ENCODE data around the gene CPSF4L. TPM values are rescaled to one million over a fixed set of nuclear protein-coding genes. Genes with fewer than 3 reads are reported as not detected.

CPSF4L gene
- polyA plus RNA-seq, 12 donors, result 0.20 to 0.24 TPM; not detected in 10

DNA sequence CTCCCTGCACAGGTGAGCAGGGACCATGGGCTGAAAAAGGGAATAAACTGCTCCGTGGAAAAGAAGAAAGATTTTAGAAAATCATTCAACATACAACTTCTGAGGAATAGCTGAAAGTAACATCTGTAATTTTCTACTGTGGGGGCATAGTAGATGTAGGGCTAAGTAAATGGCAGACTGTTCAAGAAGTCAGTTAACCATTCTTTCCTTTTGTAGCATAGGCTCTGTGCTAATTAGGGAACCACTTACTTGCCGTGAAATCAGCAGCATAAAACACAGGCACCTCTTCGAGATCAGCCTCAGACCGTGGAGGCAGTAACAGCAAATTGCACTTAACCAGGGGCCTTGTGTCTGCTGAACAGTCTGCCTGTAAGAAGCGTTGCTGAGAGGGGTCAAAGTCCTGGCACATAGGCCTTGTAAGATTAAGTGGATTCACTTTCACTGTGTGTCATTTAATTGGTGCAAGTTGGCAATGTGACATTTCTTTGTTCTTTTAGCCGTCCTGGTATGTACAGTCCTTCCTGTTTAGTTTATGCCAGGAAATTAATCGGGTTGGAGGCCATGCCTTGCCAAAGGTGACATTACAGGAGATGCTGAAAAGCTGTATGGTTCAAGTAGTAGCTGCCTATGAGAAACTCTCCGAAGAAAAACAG, 58.4 kb downstream of the CPSF4L start:
- DNase-seq, result no peak

DNA sequence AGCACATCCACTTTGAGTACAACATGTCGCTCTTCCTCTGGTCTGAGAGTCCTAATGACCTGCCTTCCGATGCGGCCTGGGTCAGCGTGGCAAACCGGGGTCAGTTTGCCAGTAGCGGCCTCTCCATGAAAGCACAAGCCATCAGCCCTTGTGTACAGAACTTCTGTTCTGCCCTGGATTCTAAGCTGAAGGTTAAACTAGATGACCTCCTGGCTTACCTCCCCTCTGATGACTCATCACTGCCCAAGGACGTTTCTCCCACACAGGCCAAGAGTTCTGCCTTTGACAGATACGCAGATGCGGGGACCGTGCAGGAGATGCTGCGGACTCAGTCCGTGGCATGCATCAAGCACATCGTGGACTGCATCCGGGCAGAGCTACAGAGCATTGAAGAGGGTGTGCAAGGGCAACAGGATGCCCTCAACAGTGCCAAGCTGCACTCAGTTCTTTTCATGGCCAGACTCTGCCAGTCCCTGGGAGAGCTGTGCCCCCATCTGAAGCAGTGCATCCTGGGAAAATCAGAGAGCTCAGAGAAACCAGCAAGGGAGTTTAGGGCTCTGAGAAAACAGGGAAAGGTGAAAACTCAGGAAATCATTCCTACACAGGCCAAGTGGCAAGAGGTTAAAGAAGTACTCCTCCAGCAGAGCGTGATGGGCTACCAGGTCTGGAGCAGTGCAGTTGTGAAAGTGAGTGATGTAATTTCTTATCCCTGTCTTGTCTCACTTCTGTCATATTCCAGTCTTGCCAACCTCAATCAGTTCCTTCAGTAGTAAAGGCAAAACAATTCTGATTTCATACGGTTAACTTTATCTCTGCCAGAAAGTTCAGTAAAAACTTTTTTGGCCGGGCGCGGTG, 60.2 kb downstream of the CPSF4L start:
- DNase-seq, result no peak

DNA sequence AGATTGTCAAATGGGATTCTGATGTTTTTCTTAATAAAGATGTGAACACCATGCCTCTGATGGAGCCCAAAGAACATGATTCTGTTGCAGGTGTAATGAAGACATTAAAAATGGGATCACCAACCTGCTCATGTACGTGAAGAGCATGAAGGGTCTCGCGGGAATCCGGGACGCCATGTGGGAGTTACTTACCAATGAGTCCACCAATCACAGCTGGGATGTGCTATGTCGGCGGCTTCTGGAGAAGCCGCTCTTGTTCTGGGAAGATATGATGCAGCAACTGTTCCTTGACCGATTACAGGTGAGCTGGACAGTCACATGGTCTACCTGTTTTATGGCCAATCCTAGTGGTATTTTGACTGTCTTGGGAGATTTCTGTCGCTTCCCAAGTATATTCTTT, 61.2 kb downstream of the CPSF4L start:
- DNase-seq, result no peak

DNA sequence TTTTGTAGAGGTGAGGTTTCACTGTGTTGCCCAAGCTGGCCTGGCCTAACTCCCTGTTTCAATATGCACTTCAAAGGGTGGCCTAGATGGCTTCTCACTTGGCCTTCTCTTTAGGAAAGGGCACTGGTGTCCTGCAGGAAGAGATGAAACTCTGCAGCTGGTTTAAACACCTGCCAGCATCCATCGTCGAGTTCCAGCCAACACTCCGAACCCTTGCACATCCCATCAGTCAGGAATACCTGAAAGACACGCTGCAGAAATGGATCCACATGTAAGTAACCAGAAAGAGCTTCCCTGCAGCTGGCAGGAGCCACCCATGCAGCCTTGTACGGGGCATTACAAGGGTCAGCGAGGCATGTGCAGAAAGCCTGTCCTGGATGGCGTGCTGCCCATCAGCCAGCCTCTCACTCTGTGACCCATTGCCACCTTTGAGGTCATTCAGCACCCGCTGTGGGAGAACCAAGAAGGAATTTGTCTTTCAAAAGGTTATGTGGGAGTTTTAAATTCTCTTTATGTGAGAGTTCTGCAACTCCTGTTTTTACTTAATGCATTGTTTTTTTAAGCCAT, 61.8 kb downstream of the CPSF4L start:
- no peak for DNase-seq

DNA sequence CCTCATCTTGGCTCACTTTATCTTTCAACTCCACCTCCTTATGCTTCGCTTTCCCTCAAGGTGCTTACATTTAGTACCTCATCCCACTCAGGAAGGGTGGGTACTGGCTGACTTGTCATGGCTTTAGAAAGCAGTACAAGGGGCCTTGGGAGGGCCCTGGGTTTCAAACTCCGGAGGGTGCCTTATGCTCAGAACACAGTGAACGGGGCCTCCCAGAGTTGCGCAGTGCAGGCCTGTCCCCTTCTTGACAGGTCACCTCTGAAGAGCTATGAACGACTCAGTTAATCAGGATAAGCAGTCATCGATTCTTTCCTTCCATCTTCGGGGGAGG, 62.8 kb downstream of the CPSF4L start:
- DNase-seq, result no peak

Other genes with a start within 250 kb of the CPSF4L start
- 10 to 100 TPM in 5 of 12 donors, 1 to 10 TPM in 6, not detected in 1; 7.7 to 12.9 (median 9.9) TPM for gene SLC39A11, start 169.2 kb downstream of the CPSF4L start, polyA plus RNA-seq (ENCODE audit: insufficient read length in 12 of 12)
- under 1 TPM in 10 of 12 donors, not detected in 2; 0.32 to 0.95 (median 0.65) TPM for gene SSTR2, start 96.9 kb downstream of the CPSF4L start, polyA plus RNA-seq (ENCODE audit: insufficient read length in 12 of 12)
- gene COG1, start 68.8 kb downstream of the CPSF4L start, polyA plus RNA-seq (ENCODE audit: insufficient read length in 12 of 12), result 10 to 100 TPM in 11 of 12 donors, not detected in 1; 22.4 to 54.9 (median 32.4) TPM
- 10 to 100 TPM in 11 of 12 donors, not detected in 1; 15.6 to 45.2 (median 20.1) TPM for gene CDC42EP4, start 50.1 kb upstream of the CPSF4L start, polyA plus RNA-seq (ENCODE audit: insufficient read length in 12 of 12)

Data from muscle of arm (tissue), 12 donors.